ENCODE measurements around the gene ATG9A.

DNA sequence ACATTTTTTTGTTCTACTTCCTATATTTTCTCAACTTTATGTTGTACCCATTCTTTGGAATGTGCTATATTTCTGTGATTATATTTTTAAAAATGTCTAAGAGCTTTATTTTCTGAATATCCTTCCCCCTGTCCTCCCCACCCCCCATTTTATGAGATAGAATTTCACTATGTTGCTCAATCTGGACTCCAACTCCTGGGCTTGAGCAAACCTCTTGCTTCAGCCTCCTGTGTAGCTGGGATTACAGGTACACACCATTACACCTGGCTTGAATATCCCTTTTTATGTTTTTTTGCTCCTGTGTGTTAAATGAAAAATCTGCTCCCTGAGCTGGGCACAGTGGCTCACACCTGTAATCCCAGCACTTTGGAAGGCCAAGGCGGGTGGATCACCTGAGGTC, 32.0 kb downstream of the ATG9A start:
- TF ChIP-seq CTCF (IDR thresholded peaks at IDR 0.05) (no peak), POLR2A (IDR thresholded peaks at IDR 0.05) (no peak), POLR2AphosphoS5 (IDR thresholded peaks at IDR 0.05) (no peak), EP300 (IDR thresholded peaks at IDR 0.05) (no peak)

All from sigmoid colon (tissue), 4 donors.